K562 (cell line): ENCODE data around the gene FBXW2. TPM values are rescaled to one million over a fixed set of nuclear protein-coding genes. Genes with fewer than 3 reads are reported as not detected.

ENCODE experiments used
- ARID1B ChIP-seq: fragments of 450-650 bp; IDR thresholded peaks from 2 replicates; pipeline ENCODE4 v1.6.1; 2016; ENCODE audit warnings: antibody characterized with exemption, mild to moderate bottlenecking, inconsistent platforms
- ATF3 ChIP-seq, 2 experiments: fragments of 450-650 bp in 1 of 2; sonication (generic) in 1 of 2; formaldehyde crosslinking in 1 of 2; IDR thresholded peaks in 1 of 2; conservative IDR thresholded peaks in 1 of 2; 2 replicates each; pipeline versions ENCODE4 v1.6.1 to v1.8.1; 2016 to 2023; ENCODE audit warnings: mild to moderate bottlenecking in 2 of 2, moderate library complexity in 2 of 2, inconsistent platforms in 1 of 2, missing genetic modification reagents in 1 of 2
- ATF7 ChIP-seq: fragments of 450-650 bp; IDR thresholded peaks from 2 replicates; pipeline ENCODE4 v1.7.1; 2014; ENCODE audit warnings: mild to moderate bottlenecking, moderate library complexity
- BDP1 ChIP-seq: IDR thresholded peaks from 3 replicates; pipeline ENCODE4 v1.6.1; 2011; ENCODE audit not compliant: insufficient read length, insufficient read depth
- BMI1 ChIP-seq: fragments of 150-350 bp; IDR thresholded peaks from 2 replicates; pipeline ENCODE4 v1.6.1; 2014; ENCODE audit warnings: low read length
- CHAMP1 ChIP-seq: fragments of 450-650 bp; IDR thresholded peaks from 2 replicates; pipeline ENCODE4 v1.6.1; 2016; ENCODE audit warnings: mild to moderate bottlenecking
- COPS2 ChIP-seq: fragments of 450-650 bp; conservative IDR thresholded peaks from 2 replicates; pipeline ENCODE4 v1.6.1; 2016; ENCODE audit warnings: mild to moderate bottlenecking, moderate library complexity
- GABPB1 ChIP-seq: sonication (generic); formaldehyde crosslinking; IDR thresholded peaks from 2 replicates; pipeline ENCODE4 v1.8.0; 2022; ENCODE audit warnings: mild to moderate bottlenecking, missing genetic modification reagents
- GATAD2B ChIP-seq: fragments of 450-650 bp; IDR thresholded peaks from 2 replicates; pipeline ENCODE4 v1.6.1; 2017; ENCODE audit warnings: mild to moderate bottlenecking, borderline replicate concordance
- HMGN3 ChIP-seq: IDR thresholded peaks from 2 replicates; pipeline ENCODE4 v1.6.1; 2011; ENCODE audit warnings: borderline replicate concordance, low read depth, mild to moderate bottlenecking, mixed read lengths, low read length; ENCODE audit not compliant: insufficient read length; ENCODE audit errors: extremely low read depth
- JUND ChIP-seq, 2 experiments: IDR thresholded peaks; 2 replicates in 1 of 2; 3 replicates in 1 of 2; pipeline ENCODE4 v1.6.1; 2011; ENCODE audit warnings: borderline replicate concordance in 2 of 2, low read depth in 2 of 2, low read length in 2 of 2, improper control_type of control experiment in 1 of 2, missing biosample characterization in 1 of 2, missing genetic modification characterization in 1 of 2, missing genetic modification reagents in 1 of 2
- KHSRP ChIP-seq: fragments of 450-650 bp; IDR thresholded peaks from 2 replicates; pipeline ENCODE4 v1.6.1; 2017
- L3MBTL2 ChIP-seq: fragments of 450-650 bp; IDR thresholded peaks from 2 replicates; pipeline ENCODE4 v1.6.1; 2016; ENCODE audit warnings: mild to moderate bottlenecking, moderate library complexity
- MEIS2 ChIP-seq: fragments of 450-650 bp; IDR thresholded peaks from 2 replicates; pipeline ENCODE4 v1.6.1; 2014; ENCODE audit warnings: mild to moderate bottlenecking; ENCODE audit not compliant: partially characterized antibody
- MTF1 ChIP-seq: fragments of 250-450 bp; sonication (Bioruptor Pico); IDR thresholded peaks from 2 replicates; pipeline ENCODE4 v1.9.0; 2021; ENCODE audit warnings: moderate library complexity, mild to moderate bottlenecking, inconsistent platforms, borderline replicate concordance
- NFXL1 ChIP-seq: fragments of 450-650 bp; formaldehyde crosslinking; IDR thresholded peaks from 2 replicates; pipeline ENCODE4 v1.4.0; 2021; ENCODE audit warnings: mild to moderate bottlenecking
- PBX2 ChIP-seq, 2 experiments: IDR thresholded peaks in 1 of 2; conservative IDR thresholded peaks in 1 of 2; 2 replicates each; pipeline ENCODE4 v1.6.1; 2016; ENCODE audit warnings: low read depth in 2 of 2, mild to moderate bottlenecking in 1 of 2, missing compliant biosample characterization in 1 of 2, missing genetic modification characterization in 1 of 2, moderate library complexity in 1 of 2
- SIN3B ChIP-seq: fragments of 450-650 bp; IDR thresholded peaks from 2 replicates; pipeline ENCODE4 v1.6.1; 2017; ENCODE audit warnings: low read depth, mild to moderate bottlenecking, moderate library complexity
- SMARCA4 ChIP-seq: fragments of 450-650 bp; IDR thresholded peaks from 2 replicates; pipeline ENCODE4 v1.6.1; 2016
- TAL1 ChIP-seq: fragments of 450-650 bp; IDR thresholded peaks from 2 replicates; pipeline ENCODE4 v1.6.1; 2016; ENCODE audit warnings: mild to moderate bottlenecking
- XRCC3 ChIP-seq: fragments of 450-650 bp; IDR thresholded peaks from 2 replicates; pipeline ENCODE4 v1.6.1; 2017; ENCODE audit warnings: mild to moderate bottlenecking, moderate library complexity
- ZBTB7A ChIP-seq: IDR thresholded peaks from 2 replicates; pipeline ENCODE4 v1.6.1; 2011; ENCODE audit warnings: low read depth, mild to moderate bottlenecking, low read length, moderate library complexity, borderline replicate concordance; ENCODE audit not compliant: control insufficient read depth
- ZFPM2 ChIP-seq: fragments of 250-450 bp; sonication (Bioruptor Pico); IDR thresholded peaks from 2 replicates; pipeline ENCODE4 v1.5.1; 2022; ENCODE audit warnings: mild to moderate bottlenecking
- ZNF764 ChIP-seq: fragments of 250-450 bp; sonication (Bioruptor Pico); IDR thresholded peaks from 2 replicates; pipeline ENCODE4 v1.4.0; 2020; ENCODE audit warnings: low read depth, mild to moderate bottlenecking, moderate library complexity
- polyA plus RNA-seq, 8 experiments: library from polyadenylated mRNA; depleted of rRNA in 4 of 8; stranded (reverse) in 5 of 8; unstranded in 3 of 8; fragments of >200 nt; fragmentation: Nextera tagmentation in 2 of 8; fragmentation: Illumina TruSeq in 1 of 8; extraction: Ambion mirVana in 2 of 8; extraction: Trizol in 1 of 8; gene quantifications; 2 replicates each; pipeline versions ENCODE4 v1.2.1 to v1.2.3, GENCODE V29; 2011 to 2014; ENCODE audit warnings: inconsistent platforms in 1 of 8, missing spikeins in 1 of 8
- total RNA-seq, 7 experiments: library from RNA; depleted of rRNA in 6 of 7; stranded (reverse); fragments of >200 nt in 6 of 7; fragmentation: Illumina TruSeq in 2 of 7; extraction: Trizol in 2 of 7; gene quantifications; 2 replicates each; pipeline versions ENCODE4 v1.2.1 to v1.2.3, GENCODE V29; 2011 to 2021; ENCODE audit warnings: low replicate concordance in 1 of 7

FBXW2 gene
- total and polyA plus RNA-seq, 9 of the 15 experiments (the other 6 are each of a cell fraction or from before 2014, with no cell fraction given): 2.5 to 57.8 (median 28.1) TPM

GRCh38 chr9:120767451-120767850, 25.8 kb downstream of the FBXW2 start (continued):
- TF ChIP-seq ATF7 (no peak), MEIS2 (peak; percentile 90), L3MBTL2 (no peak), ZFPM2 (CRISPR knock-in tag) (no peak), JUND (IDR thresholded peaks at IDR 0.05; ENCODE audit: borderline replicate concordance, low read depth, low read length) (peak; percentile 75), JUND (tag; IDR thresholded peaks at IDR 0.05; ENCODE audit: borderline replicate concordance, low read depth, low read length) (peak; percentile 62; the same call in 2 of the 3 replicates), MTF1 (CRISPR knock-in tag) (no peak), BDP1 (no peak), SIN3B (no peak), ATF3 (IDR thresholded peaks at IDR 0.05) (peak; percentile 78), ATF3 (CRISPR knock-in tag; conservative IDR thresholded peaks at IDR 0.05) (no peak), ZBTB7A (no peak), BMI1 (no peak), XRCC3 (no peak), ZNF764 (CRISPR knock-in tag) (no peak), KHSRP (no peak), GABPB1 (no peak), ARID1B (peak; percentile 28; the same call in 1 of the 2 replicates), COPS2 (no peak), CHAMP1 (no peak), TAL1 (peak; percentile 12; the same call in 1 of the 2 replicates), SMARCA4 (peak; percentile 11; the same call in 1 of the 2 replicates), NFXL1 (CRISPR knock-in tag) (no peak), GATAD2B (no peak), PBX2 (CRISPR knock-in tag; IDR thresholded peaks at IDR 0.05; ENCODE audit: low read depth) (no peak), PBX2 (tag; conservative IDR thresholded peaks at IDR 0.05; ENCODE audit: low read depth) (peak; percentile 32; the same call in 1 of the 2 replicates), HMGN3 (no peak)
